Omental fat pad (tissue), 4 donors: ENCODE data around the gene DDRGK1. TPM values are rescaled to one million over a fixed set of nuclear protein-coding genes. Genes with fewer than 3 reads are reported as not detected.

Experiments used
- ATAC-seq: fragments of 150-250 bp; one replicate; pipeline ENCODE4 v1.9.1; 2016; ENCODE audit warnings: mild to moderate bottlenecking, moderate library complexity; ENCODE audit not compliant: low FRiP score
- DNase-seq: peaks from one replicate; pipeline ENCODE4 v3.0.0-alpha.2; 2019; ENCODE audit warnings: low spot score
- total RNA-seq, 4 donors: library from RNA; depleted of rRNA; stranded (reverse); fragments of >200 nt; gene quantifications; one replicate each; pipeline ENCODE4 v1.1.0, GENCODE V29; 2016
- TF ChIP-seq, protein P1 (sequence below), 3 donors: fragments of 450-650 bp; IDR thresholded peaks; one replicate each; pipeline ENCODE4 v1.5.1; 2016 to 2017; ENCODE audit warnings: antibody characterized with exemption in 3 of 3, mild to moderate bottlenecking in 3 of 3, moderate library complexity in 2 of 3

DDRGK1 gene
- total RNA-seq, 4 donors from 2014 or later = 61.5 to 76.5 (median 68.2) TPM

GRCh38 chr20:3202965-3203314 is 1.5 kb downstream of the DDRGK1 start:
- ATAC-seq (no peak), DNase-seq (no peak)
- TF ChIP-seq, protein P1, sequence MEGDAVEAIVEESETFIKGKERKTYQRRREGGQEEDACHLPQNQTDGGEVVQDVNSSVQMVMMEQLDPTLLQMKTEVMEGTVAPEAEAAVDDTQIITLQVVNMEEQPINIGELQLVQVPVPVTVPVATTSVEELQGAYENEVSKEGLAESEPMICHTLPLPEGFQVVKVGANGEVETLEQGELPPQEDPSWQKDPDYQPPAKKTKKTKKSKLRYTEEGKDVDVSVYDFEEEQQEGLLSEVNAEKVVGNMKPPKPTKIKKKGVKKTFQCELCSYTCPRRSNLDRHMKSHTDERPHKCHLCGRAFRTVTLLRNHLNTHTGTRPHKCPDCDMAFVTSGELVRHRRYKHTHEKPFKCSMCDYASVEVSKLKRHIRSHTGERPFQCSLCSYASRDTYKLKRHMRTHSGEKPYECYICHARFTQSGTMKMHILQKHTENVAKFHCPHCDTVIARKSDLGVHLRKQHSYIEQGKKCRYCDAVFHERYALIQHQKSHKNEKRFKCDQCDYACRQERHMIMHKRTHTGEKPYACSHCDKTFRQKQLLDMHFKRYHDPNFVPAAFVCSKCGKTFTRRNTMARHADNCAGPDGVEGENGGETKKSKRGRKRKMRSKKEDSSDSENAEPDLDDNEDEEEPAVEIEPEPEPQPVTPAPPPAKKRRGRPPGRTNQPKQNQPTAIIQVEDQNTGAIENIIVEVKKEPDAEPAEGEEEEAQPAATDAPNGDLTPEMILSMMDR (IDR thresholded peaks at IDR 0.05) = no peak

GRCh38 chr20:3199976-3200755 is 4.3 kb downstream of the DDRGK1 start:
- ATAC-seq (no peak), DNase-seq (no peak)
- TF ChIP-seq, protein P1 (IDR thresholded peaks at IDR 0.05) = no peak

DNA sequence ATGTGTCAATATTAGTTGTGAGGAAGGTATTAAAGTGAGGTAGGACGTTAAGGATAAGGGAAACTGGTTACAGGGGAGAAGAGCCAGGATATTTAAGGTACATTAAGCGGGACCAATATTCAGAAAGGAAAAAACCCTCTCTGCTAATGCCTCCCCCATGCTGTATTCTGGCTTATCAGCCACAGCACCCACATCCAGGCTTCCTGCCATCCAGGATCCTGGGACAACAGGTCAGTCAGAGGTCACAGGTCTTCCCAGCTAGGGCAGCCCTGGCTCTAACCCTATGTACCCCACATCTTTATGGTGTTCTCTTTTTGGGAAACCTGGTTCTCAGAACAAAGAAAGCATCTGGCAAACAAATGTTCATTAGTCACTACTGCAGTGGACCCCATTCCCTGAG is 5.3 kb downstream of the DDRGK1 start:
- DNase-seq (no peak), ATAC-seq (no peak)
- TF ChIP-seq, protein P1 (IDR thresholded peaks at IDR 0.05) = no peak

DNA sequence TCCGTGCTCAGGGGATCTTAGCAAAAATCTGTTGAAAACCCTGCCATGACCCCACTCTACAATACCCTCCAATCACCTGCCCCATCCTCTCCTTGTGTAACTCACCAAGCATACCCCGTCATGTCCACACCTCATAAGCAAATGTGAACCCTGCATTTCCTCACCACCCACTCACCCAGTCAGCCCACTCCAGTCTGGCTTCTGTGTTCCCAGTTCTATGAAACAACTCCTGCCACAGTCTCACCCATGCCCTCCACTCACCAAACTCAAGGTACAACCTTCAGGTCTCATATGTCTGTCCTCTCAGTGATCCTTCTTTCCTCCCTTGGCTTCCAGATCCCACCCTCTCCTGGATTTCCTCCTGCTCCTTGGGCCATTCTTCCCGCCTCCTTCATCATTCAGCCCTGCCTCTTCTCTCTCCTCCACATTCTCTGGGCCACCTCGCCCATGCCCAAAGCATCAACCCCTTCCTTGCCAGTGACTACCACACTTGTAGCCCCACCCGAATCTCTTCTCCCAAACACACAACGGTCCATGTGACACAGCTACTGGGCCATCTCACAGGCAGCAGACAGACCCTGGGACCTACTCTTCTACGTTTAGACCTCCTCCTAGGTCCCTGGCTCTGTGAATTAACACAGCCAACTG is 8.8 kb downstream of the DDRGK1 start:
- TF ChIP-seq, protein P1 (IDR thresholded peaks at IDR 0.05) = no peak
- DNase-seq (no peak), ATAC-seq (no peak)

DNA sequence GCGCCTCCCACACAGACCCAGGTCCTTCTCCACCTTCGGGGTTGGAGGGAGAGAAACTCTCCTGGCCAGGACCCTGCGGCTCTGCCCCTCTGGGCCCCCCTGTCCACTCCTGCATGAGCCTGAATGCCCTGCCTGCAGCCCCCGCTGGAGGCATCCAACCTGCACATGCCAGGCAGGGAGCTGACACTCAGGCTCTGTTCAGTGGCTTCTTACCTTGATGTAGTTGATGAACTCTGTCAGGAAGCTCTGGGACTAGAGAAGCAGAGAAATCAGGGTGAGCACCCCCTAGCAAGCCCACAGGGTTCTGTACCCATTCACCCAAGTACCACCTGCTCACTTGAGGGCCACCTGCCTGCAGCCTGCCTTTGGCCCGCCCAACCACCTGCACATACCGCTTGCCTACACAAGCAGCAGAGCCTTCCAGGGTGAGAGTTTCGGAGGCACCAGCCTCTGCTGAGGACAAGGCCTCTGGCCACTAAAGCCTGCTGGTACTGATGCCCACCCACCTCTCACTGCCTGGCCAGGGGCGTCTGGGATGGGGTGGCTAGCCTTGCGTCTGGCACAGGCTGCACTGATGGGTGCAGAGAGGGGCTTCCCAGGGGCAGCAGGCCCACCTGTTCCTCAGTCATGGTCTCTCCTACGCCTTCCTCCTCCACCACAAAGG is 9.7 kb downstream of the DDRGK1 start:
- TF ChIP-seq, protein P1 (IDR thresholded peaks at IDR 0.05) = no peak
- DNase-seq (no peak), ATAC-seq (no peak)

DNA sequence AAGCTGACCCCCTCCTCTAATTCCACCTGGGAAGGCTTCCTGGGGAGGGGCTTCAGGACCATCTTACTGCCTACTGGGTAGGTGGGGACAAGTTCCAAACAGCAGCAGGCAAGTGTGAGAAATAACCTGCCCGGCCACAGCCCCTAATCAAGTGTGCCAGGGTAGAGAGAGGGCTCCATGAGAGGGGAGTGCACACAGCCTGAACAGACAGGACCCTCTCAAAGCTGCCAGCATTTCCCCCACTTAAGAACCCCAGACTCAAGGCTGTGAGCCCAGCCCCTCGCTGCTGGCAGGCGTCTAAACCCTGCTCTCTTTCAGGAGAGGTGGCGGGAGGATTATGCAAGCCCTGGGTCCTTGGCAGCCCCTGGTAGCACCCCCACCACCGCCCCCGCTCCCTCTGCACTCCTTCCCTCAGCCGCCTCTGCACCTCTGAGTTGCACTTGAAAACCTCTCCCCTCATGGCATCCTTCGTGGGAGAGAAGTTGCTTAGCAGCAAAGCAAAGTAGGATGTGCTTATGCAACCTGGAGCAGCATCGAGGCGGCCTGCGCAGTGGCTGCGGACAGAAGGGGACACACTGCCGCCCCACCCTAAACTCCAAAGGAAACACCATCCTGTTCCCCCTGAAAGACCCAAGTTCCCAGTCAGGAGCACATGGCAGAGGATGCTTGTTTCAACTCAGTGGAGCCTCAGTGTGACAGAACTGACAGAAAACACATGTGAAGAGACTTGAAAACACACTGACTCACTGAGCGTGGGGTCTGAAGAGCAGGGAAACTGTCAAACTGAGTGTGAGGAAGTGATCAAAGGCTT is 10.5 kb downstream of the DDRGK1 start:
- ATAC-seq = no peak
- no peak for DNase-seq
- TF ChIP-seq, protein P1 (IDR thresholded peaks at IDR 0.05) = no peak
